GM15510 (cell line): ENCODE data around the gene NDEL1.

Experiments
- POLR2A ChIP-seq: IDR thresholded peaks from 3 replicates; pipeline ENCODE4 v1.6.1; 2011; ENCODE audit warnings: borderline replicate concordance; ENCODE audit not compliant: insufficient read length; ENCODE audit errors: extremely low read depth

NDEL1 gene

DNA sequence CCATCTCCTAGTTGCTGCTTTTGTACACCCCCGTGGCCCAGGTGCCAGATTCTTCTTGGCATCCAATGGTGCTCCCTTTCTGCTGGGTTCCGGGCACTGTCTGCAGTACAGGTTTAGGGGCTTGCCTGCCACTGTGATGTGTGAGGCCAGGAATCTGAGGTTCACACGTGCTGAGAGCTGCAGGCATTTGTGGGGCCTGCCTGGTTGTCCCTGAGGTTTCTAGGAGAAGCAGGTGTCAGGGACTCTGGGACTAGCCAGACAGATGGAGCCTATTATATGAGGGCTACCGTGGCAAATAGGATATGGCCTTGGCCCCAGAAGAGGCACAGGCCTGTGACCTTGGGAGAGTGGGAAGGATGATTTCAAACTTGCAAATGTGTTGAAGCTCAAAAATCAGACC lies 29.3 kb downstream of the NDEL1 start:
- no peak for TF ChIP-seq POLR2A

DNA sequence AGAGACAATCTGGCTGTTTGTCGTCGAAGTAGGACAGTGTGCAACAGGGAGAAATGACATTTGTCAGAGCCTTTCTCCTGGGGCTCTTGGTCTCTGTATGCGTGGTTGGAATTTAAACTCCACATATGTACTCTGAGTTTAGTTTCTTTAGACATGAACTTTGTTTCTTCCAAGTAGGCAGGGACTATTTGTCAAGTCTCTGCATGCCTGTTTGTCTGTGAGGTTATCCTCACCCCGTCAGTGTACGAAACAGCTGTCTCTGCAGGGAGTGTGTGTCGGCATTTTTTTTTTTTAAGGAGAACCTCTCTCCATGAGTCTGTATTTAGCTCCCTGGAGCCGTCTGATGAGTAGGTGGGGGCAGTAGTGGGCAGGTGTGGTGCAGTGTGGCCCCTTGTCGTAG lies 29.7 kb downstream of the NDEL1 start:
- no peak for TF ChIP-seq POLR2A

DNA sequence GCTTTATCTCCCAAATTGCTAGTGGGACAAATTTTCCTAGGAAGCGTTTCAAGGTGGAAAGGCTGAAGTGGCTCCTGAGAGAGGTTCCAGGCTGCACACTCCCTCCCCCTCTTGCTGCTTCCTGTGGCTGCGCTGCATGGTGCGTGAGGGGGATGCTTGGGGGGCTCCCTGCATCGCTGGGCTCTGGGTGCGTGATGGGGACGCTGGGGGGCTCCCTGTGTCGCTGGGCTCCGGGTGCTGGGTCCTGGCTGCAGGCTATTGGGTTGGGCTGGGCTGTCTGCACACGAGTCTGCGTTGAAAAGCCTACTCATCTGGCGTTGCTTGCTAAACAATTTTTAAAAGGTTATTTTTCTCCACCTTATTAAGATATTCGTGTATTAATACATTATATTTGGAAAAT lies 30.1 kb downstream of the NDEL1 start:
- TF ChIP-seq POLR2A = no peak

DNA sequence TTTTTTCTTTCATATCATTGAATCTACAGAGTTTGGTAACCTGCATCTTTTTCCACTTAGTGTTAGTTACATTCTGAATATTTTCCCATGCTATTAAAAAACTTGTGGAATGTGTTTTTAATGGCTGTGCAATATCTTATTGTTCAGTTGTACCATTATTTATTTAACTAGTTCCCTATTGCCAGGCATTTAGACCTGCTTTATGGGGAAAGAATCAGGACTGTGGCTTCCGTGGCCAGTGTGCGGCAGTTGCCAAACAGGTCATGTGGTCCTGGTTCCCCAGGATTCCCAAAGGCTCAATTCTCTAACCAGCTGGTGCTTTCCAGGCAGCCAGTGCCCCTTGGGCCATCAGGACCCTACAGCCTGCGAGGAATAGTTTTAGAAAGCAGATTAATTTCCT lies 30.8 kb downstream of the NDEL1 start:
- no peak for TF ChIP-seq POLR2A

DNA sequence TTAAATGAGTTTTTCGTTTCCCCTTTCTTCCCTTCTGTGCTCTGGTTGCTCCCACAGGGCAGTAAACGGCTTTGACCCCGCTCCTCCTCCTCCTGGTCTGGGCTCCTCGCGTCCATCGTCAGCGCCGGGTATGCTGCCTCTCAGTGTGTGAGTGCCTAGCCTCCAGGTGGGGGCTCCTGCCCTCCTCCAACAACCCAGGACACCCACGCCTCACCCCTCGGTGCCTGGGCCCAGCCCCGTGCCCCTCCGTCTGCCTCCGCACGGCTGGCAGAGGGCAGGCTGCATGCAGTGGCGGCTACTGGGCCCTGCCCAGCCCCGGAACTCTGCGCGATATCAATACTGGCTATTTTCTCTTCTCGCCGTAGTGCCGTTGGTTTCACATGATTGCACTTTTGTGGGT lies 31.2 kb downstream of the NDEL1 start:
- no peak for TF ChIP-seq POLR2A

DNA sequence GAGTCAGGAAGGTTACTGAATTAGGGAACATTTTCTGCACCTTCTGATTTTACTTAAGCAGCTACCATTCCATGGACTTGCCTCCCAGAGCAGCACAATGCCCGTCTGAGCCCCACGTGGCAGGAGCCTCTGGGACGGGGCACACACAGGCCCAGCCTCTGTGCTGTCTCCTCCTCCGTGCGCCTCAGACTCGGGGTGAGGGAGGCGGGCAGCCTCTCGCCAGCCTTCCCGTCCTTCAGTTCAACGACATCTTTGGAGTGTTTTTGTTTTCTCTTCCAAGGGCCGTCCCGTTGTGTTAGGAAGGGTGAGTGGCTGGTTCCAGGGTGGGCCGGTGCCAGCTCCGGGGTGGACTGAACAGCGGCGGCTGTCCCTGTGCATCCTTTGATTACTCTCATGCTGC lies 31.8 kb downstream of the NDEL1 start:
- no peak for TF ChIP-seq POLR2A

DNA sequence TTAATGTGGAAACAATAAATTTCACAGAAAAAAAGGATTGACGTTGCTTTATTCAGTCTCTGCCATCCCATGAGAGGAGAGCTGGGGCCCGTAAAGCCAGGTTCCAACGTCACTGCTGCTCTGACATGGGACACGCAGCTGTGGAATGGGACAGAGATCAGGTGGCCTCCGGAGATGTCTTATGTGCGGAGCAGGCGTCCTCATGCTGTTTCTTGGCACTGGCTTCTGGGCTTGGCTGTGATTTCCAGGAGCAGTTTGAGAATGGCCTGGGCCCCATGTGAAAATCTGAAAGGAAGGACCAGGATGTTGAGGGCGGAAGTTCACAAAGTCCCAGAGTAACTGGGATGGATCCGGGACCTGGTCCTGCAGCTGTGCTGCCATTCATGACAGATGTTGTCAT lies 32.4 kb downstream of the NDEL1 start:
- no peak for TF ChIP-seq POLR2A

DNA sequence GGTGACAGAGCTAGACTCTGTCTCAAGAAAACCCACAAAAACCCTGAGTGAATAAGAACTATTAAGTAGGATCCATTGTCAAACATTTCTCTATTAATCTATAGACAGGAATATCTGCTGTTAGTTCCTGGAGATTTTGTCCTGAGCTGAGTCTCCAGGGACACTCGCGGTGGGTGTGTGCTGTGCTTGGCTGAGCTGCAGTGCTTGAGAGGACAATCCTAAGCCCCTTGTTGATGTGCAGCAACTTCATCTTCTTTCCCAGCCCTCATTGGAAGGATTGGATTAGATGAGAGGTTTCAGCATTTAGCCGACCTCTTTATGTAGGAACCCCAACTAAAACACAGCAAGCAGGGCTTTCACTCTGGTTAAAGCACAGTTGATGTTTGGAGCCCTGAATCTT lies 33.3 kb downstream of the NDEL1 start:
- TF ChIP-seq POLR2A = no peak

DNA sequence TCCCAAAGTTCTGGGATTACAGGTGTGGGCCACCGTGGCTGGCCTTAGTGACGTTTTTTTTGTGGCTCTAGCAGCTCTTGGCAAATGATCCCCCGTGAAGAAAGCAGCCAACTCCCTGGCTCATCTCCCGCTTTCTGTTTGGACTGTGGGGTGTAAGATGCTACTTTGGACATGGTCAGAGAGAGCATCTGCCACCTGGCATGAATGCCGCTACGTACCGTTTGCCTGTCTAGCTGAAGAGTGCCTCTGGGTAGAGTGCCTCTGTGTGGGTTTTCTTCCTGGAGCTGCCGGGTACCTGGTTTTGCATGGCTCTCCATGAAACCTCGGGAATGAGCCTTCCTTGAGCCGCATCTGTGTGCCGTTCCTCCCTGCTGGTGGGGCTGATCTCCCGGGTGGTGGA lies 34.3 kb downstream of the NDEL1 start:
- no peak for TF ChIP-seq POLR2A

DNA sequence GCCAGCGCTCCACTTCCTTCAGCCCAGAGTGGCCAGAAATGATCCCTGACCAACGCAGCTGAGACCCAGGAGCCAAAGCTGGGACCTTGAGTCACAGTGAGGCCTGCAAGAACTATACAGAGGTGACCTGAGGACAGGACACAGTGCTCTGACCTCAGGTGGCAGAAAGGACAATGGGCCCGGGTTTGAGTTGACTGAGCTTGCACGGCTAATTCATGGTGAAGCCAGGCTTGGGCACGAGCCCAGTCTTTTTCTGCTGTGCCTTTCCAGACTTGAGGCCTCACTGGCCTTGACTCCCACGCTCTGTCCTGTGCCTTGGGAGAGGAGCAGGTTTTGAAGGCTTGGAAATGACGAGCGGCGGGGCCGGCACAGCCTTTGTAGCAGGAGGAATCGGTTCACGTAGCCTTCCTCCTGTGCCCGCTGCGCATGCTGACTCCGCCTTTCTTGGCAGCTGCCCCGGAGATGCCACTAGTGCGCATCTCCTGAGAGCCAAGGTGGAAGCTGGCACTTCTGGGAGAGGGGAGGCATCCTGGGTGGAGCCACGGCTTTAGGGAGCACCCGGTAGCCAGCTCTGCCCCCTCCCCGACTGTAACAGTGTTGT lies 34.9 kb downstream of the NDEL1 start:
- TF ChIP-seq POLR2A = no peak

DNA sequence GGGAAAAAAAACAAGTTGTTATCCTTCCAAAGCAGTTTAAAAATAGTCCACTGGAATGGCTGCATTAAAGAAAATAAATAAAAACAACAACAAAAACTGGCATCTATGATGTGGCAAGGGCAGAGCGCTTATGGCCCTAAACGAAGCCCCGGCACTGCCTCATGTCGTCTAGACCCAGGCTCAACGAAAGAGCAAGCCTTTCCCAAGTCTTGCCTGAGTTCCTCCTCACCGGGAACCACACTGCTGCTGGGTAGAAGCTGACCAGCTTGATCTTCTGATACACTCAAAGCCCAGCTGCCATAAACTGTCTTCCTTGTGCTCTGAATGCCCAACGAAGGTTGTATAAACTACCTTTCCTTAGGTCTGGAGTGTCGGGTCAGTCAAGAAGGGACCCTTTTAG lies 37.0 kb downstream of the NDEL1 start:
- no peak for TF ChIP-seq POLR2A

DNA sequence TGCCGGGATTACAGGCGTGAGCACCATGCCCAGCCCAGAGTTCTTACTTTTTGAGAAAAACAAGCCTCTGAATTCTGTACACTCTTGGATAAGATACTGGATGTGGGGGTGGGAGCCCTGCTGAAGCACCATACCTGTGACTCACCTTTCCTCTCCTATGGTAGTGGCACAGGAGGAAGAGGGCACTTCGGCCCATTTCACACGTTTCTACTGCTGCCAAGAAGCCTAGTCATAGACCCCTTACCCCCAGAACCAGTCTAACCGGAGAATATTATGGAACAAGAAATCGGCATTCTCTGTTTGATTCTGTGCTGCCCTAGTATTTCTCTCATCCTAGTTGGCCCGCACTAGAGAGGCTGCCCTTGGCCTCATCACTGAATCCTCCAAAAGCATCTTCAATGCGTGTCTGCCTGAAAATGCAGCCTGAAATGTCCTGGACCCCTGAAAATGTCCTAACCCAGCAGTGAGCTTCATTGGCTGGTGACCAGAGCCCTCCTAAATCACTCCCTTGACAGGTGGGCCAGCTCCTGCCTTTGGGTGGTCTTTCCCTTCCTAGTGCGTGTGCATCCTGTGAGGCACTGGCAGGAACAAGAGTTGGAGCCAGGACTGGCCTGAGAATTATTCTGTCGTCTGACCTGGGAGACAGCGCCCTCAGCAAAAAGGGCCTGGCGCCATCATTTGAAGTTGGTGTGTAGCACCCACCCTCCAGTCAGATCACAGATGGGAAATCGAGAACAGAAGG lies 37.9 kb downstream of the NDEL1 start:
- TF ChIP-seq POLR2A = no peak

DNA sequence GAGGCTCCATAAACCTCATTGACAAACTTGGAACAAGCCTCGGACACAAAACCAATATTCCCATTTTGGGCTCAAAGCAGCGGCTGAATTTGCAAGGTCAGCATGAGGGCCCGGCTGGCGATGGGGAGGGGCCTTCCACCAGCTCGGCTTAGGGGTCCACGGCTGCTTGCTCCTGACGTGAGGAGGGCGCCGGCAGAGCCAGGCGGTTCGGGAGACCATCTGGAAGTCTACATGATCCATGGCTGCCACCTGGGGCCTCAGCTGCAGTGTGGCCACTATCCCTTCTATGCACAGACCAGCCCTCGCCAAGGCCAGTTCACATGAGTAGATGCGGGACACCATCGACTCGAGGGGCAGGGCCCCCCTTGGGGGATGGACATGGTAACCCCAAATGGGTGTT lies 39.1 kb downstream of the NDEL1 start:
- TF ChIP-seq POLR2A = no peak

DNA sequence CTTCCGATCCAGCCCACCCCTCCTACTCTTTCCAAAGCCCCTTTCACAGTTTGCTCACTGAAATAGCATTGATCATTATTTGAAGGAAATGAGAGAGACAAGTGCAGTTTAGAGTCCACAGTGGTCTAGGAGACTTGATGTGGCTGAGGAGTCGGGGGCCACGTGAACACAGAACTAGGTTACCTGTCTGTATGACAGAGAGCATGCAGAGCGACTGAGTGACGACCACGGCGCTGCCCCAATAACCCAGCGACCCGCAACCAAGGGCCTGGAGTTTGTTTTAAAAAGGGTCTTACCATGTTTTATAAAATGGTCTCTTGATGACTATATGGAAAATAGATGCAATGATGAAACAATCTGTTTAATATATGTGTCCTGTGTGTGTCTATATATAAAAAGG lies 39.5 kb downstream of the NDEL1 start:
- no peak for TF ChIP-seq POLR2A

DNA sequence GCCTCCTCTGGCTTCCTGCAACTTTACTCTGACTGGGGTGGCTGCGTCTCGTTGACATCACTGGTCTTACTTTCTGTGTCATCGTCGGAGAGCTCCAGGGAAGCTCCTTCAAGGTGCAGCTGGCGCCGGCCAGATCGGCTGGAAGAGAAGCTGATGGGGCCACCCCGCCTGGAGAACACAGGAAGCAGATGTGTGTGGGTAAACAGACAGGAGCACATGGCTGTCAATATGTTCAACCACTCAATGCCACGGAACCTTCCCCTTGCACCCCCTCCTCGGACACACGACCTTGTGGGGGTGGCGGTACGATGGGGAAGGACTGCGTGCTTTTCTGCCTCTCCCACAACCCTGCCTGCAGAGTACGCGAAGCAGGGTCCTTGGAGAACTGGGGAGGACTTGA lies 40.1 kb downstream of the NDEL1 start:
- TF ChIP-seq POLR2A = no peak

DNA sequence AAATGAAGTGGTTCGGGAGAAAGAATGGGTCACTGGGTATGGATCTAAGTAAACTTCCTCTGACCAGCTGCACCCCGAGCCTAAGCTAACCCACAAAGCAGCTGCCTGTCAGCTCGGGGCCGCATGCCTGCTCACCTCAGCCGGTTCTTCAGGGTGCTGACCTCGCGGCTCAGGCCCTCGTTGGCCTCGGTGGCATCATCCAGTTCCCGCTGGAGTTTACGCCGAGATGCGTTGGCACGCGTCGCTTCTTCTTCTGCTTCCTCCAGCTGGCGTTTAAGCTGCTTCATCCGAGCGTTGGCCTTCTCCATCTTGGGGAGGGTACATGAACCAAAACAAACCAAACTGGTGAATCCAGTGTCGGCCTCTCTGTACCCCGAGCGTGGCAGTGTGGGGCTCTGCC lies 41.1 kb downstream of the NDEL1 start:
- no peak for TF ChIP-seq POLR2A
